ENCODE results near the gene KCNJ9.
"Not testable (repeated sequence)": the region's sequence is repeated elsewhere in the genome, so short reads cannot be mapped to it uniquely, and the experiment has no call there.

Gene KCNJ9

DNA sequence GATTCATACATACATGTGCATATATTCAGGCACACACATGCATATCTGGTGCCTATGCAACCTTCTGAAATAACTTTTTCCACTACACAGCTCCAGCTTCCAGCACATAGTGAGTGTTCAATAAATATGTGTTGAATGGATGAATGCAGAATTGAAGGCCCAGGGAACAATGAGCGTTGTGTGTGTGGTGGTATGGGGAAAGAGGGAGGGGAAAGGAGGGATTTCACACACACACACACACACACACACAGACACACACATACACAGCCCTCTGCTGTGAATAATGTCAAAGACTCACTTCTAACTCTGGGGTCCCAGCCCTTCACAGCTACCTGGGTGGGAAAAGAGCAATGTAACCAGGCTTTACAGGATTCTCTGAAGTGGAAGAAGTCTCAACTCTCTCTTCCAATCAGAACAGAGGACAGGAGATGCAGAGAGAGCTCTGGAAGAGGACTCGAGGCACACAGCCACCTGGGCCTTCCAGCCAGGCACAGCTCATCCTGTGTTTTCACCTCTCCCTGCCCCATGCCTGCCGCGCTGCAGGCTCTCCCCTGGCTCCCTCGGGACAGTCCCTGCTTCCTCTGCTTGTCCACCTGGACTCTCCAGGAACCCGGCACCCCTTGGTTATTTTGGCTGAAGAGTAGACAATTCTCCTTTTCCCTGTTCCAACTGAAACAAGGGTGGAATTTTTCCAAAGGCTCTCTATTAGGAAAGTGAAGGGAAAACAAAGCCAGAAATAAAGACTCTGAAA lies 22.5 kb downstream of the KCNJ9 start:
- no peak for DNase-seq (ENCODE audit: low read depth)

DNA sequence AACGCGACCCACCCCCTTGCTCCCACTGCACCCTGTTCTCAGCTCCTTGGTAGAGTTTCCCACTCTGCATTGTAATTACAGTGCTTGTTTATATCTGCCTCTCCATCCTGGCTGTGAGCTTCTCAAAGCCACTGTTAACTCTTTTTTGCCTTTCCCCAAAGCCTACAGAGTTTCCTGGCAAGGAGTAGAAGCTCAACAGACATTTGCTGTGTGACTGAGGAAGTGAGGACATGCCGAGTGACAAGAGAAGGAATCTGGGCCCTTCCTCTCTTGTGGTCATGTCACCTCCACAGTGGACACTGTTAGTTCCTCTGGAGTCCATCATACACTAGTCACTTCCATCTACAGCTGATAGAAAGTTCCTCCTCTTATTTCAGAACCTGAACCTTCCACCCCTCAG lies 23.1 kb downstream of the KCNJ9 start:
- no peak for DNase-seq (ENCODE audit: low read depth)

DNA sequence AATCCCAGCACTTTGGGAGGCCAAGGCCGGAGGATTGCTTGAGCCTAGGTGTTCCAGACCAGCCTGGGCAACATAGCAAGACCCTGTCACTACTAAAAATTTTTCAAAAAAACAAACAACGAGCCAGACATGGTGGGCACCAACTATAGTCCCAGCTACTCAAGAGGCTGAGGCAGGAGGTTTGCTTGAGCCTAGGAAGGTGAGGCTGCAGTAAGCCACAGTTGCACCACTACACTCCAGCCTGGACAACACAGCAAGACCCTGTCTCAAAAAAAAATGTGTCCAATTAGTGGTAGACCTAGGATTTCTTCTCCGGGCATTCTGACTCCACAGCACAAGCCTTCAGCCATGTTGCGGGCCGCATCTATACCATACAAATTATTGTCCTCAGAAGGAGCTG lies 23.8 kb downstream of the KCNJ9 start:
- no peak for DNase-seq (ENCODE audit: low read depth)

GRCh38 chr1:160107512-160107911 lies 26.2 kb downstream of the KCNJ9 start:
- no peak for DNase-seq (ENCODE audit: low read depth)

DNA sequence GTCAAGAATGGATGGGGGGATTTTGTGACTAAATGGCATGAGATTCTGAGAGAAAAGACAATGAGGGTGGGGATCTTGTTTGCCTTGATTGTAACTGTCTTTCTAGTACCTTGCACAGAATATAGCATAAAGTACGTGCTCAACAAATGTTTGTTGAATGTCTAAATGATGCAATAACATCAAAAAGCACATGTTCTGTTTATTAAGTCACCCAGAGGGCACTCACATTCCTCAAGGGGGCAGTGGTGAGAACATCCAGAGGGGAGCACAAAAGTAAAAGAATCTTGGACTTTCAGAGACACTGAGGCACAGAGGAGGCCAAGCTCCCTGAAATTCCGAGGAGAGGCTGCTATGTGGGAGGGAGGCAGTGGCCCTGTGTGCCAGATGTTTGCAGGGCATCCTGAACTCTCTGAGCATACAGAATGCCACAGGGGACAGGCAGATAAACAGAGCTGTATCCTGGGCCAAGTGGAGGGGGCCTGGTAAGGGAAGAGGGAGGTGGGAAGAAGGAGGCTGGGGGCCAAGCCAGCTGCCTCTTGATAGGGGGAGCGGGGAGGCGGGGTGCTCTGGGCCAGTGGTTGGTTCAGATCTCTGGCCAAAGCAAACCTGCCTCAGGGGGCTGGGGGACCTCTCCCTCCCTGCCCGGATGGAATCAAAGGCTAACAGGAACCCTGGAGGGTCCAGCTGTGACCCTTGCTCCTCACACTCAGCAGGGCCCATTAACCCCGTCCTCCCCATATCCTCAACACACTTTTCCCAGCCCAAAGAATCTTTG lies 27.7 kb downstream of the KCNJ9 start:
- no peak for DNase-seq (ENCODE audit: low read depth)

GRCh38 chr1:160109686-160110085 lies 28.3 kb downstream of the KCNJ9 start:
- DNase-seq (ENCODE audit: low read depth), result no peak

DNA sequence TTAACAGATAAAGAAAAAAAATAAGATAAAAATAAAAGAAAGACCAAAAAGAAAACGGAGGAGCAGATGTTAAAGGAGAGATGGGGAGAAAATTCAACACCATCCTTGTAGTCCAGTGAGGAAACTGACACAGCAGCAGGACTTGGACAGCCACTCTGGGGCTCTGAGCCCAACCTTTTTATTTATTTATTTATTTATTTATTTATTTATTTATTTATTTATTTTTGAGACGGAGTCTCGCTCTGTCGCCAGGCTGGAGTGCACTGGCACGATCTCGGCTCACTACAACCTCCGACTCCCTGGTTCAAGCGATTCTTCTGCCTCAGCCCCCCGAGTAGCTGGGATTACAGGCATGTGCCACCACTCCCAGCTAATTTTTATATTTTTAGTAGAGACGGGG lies 30.1 kb downstream of the KCNJ9 start:
- DNase-seq (ENCODE audit: low read depth), result not testable (repeated sequence)

DNA sequence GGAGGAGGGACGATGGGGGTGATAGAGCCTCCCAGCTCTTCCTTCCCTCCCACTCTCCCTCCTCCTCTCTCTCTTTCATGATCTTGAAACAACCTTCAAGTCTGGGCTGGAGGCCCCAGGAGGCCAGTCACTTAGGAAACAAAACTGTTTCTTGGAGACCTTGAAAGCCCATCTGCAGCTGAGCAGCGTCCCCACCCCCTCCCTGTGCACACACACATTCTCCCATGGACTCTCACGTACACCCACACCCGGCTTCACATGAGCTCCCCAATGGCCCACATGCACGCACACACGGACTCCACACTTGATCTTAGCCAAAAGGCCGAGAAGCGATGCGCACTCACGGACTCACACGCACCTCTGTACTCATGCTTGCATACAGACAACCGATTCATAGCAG lies 31.0 kb downstream of the KCNJ9 start:
- DNase-seq (ENCODE audit: low read depth), result no peak

DNA sequence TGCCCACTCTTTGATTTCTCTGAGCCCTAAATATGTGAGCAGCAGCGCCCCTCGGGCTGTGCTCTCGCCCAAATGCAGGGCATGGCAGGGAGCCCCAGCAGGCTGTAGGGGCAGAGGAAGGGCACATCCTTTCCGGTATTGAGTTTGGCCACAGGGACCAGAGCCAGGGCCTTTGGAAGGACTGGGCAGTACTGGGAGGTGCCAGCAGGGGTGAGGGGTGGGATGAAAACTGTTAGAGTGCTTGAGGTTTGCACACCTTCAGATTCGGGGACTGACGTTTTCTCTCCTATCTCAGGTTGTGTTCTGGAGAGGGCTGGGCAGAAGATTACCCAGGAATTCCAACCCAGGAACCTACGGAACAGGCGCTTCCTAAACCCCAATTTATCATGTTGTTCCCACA lies 32.1 kb downstream of the KCNJ9 start:
- no peak for DNase-seq (ENCODE audit: low read depth)

DNA sequence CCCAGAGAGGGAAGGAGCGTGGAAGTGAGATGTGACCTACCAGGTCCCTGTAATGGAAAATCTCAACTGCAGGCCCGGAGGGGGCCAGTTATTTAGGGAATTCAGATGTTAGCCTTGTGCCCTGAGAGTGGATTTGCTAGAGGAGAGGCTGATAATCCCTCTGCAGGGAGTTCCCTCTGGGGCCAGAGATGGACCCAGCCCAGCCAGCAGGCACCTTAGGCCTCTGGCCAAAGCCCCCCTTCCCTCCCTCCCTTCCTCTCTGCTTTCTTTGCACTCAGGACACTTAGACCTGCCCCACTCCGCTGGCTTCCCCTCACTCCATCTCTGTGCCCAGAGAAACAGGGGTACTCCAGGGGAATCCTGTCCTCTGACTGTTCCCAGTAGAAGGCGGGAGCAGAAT lies 32.7 kb downstream of the KCNJ9 start:
- DNase-seq (ENCODE audit: low read depth), result no peak

GRCh38 chr1:160115545-160116282 lies 34.4 kb downstream of the KCNJ9 start, which contains the start of gene ATP1A2:
TSS of gene ATP1A2 (plus strand) at chr1:160115759. CDS start at chr1:160115862, 103 bp downstream.
- no peak for DNase-seq (ENCODE audit: low read depth)

DNA sequence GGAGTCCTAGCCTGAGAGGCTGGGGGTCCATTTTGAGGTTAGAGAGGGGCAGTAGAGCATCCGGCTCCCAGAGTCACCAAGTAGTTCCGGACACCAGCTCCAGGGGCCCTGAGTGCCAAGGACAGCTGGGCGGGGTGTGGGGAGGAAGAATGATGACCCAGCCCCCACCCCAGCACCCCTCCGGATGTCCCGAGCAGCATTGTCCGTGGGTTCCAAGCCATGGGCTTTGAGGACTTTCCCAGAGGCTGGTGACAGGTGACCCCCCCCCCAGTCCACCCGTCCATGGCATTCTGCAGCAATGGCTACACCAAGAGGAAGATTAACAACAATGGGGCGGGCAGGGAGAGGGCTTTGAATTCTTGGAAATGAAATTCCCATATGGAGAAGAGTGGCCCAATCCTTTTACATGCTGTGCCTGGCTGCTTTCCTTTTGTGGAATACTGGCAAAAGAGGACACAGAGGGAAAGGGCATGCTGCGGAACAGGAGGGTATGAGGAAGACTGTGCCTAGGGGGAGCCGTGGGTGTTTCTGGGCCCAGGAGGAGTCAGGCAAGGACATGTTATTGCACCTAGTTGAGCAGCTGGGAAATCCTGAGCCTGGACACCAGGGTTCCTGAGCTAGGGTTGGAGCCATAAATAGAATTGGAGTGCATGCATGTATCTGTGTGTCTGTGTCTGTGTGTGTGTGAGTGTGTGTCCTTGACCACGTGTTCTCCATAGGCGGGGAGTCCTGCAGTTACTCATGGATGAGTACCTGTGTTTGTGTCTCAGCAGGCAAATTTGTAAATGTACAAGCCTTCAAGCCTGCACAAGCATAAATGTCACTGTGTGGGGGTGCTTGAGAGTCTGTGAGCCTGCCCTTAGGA lies 35.2 kb downstream of the KCNJ9 start:
- no peak for DNase-seq (ENCODE audit: low read depth)

DNA sequence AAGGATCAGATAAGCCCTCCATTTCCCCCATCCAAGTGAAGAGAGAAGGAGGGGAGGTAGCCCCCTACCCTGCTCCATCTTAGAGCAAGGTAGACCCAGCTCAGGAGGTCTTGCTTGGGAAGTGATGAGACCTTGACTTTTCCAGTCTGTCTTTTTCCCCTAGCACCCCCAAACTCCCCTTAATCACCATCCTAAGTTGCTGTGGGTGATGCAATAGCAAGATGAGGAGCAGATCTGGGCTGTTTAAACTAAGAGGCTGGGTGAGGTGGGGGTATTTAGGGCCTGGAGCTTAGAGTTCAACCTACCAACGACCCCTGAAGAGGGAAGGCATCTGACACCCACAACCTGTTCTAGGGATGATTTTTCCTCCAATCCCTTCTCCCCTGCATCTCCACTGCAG lies 36.0 kb downstream of the KCNJ9 start:
- DNase-seq (ENCODE audit: low read depth), result no peak

- no peak for DNase-seq (ENCODE audit: low read depth)
Measured at GRCh38 chr1:160117709-160118183, 36.4 kb downstream of the KCNJ9 start.

GRCh38 chr1:160118928-160119327 lies 37.6 kb downstream of the KCNJ9 start:
- no peak for DNase-seq (ENCODE audit: low read depth)

DNA sequence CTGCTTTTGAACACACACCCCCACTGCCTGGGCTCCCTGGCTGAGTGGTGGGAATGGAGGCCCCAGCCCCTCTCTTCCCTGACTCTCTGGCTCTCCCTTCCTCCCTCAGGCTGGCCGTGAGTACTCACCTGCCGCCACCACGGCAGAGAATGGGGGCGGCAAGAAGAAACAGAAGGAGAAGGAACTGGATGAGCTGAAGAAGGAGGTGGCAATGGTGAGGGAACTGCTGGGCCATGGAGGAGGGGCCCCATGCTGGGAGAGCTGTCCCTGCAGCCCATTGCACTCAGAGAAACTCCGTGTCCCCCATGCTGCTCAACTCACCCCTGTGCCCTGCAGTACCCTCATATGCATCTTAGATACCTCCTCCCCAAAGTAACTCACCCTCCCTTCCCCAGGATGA lies 39.5 kb downstream of the KCNJ9 start:
- no peak for DNase-seq (ENCODE audit: low read depth)

DNA sequence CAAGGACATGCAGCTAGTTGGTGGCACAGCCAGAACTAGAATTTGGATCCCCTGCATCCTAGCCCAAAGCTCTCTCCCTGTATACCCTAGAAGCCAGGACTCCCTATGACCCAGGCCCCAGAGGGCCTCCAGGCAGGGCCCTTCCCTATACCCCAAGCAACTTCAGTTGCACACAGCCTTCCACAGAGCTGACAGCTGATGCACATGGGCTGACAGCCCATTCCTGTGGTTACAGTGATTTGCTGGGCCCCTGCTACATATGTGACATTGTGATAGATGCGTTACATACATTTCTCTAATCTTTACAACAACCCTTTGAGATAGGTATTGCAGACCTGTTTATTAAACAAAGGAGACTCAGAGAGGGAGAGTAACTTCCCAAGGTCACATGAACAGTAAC lies 40.0 kb downstream of the KCNJ9 start:
- no peak for DNase-seq (ENCODE audit: low read depth)

- DNase-seq (ENCODE audit: low read depth), result no peak
Measured at GRCh38 chr1:160122978-160123495, 41.7 kb downstream of the KCNJ9 start.

DNA sequence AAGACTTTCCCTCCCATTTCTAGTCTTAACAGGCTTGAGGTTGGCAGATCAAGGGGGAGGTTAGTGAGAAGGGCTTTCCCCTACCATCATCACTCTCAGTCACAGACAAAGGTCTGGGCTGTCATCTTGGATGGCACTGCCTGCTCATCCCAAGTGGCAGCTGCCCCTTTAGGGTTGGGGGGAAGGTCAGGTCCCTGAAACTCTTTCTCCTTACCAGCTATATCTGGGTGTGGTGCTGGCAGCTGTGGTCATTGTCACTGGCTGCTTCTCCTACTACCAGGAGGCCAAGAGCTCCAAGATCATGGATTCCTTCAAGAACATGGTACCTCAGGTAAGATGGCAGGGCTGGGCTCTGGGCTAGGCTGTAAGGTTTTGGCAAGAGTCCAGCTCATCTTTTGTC lies 42.4 kb downstream of the KCNJ9 start:
- DNase-seq (ENCODE audit: low read depth), result no peak

- DNase-seq (ENCODE audit: low read depth), result peak; percentile 97
Measured at GRCh38 chr1:160124705-160125478, 43.6 kb downstream of the KCNJ9 start.

DNA sequence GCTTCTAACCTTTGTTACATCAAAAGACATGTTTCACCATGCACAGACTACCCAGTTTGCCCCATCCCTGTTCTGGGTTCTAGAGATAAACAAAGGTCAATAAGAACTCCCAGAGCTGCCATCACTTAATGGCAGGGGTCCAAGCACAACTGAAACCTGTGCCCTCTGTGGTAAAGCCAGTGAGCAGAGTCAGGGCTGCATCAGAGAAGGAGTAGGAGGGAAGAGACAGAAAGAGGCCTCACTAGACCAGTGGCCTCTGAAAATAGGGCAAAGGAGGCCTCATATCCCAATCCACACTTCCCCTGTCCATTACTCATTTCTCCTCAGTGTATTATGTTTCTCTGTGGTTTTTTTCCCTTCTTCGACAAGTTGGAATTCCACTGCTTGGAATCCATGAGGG lies 44.4 kb downstream of the KCNJ9 start:
- DNase-seq (ENCODE audit: low read depth), result peak; percentile 26
